ENCODE results near the gene SFTPD.
"Not testable (repeated sequence)": the region's sequence is repeated elsewhere in the genome, so short reads cannot be mapped to it uniquely, and the experiment has no call there.

Gene SFTPD

DNA sequence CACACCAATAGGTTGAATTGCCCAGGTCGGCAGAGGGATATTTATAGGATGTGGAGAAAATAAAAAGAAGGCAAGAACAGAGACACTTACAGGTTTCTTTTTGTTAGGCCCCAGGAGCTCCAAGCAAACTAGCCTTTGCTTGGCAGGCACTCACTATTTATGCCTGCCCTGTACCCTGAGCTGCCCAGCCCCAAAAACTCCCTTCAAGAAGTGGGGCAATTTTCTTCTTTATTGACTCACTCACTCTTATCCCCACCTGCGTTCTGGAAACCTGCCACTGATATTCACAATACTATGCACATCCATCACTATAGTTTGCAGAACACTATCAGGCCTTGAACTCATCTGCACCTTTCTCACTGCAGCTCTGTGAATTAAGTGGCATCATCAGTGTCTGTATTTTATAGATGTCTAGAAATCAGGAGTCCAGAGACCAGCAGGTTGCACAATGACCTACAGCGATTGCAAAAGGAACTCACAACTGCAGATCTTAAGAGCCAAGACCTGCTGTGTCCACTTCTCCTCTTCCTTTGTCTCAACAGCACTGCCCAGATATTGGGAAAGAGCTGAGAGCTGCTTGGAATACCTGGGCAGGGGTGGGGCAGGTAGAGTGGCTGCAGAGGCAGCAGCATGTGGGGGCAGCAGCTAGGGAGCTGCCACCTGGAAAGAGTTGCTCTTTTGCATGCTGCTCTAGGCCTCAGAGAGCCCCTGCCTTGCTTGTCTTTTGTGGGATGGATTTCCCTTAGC lies at the start of gene SFTPD:
SFTPD (minus strand) TSS at position 130 of the 747 bp plus-strand sequence. CDS start 2,446 bp downstream, outside the sequence.
- TF ChIP-seq SUZ12 (IDR thresholded peaks at IDR 0.05; ENCODE audit: extremely low read depth, insufficient read depth, insufficient read length) (no peak), YY1 (IDR thresholded peaks at IDR 0.05; ENCODE audit: insufficient read depth, insufficient read length) (no peak), ZNF274 (IDR thresholded peaks at IDR 0.05; ENCODE audit: low read depth, low read length) (no peak)

DNA sequence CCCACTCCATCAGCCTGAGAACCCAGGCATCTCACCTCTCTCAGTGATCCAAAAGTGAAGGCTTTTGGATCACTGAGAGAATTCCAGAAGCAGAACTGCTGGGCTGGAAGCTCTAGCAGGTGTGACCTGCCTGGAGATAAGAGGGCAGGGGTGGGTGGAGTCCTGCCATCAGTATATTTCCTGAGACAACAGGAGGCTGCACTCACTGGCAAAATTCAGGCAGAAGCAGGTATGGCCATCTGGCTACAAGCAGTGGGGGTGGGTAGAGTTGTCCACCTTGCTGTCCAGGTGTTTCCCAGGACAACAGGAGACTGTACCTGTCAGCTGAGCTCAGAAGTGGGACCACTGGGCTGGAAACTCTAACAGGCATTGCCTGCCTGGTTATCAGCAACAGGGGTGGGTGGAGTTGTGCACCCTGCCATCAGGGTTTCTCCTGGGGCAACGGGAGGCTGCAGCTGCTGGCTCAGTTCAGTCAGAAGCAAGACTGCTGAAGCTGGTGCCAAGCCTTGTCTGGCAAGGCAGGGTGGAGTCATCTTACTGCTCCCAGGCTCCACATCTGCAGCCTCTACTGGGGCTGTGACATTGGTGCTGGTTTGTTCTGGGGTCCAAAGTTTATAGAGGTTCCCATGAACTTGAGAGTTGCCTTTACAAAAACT lies 47.2 kb upstream of the SFTPD start:
- no peak for DNase-seq (ENCODE audit: low read depth, low spot score)
- TF ChIP-seq ZNF274 (IDR thresholded peaks at IDR 0.05; ENCODE audit: low read depth, low read length) (no peak), SUZ12 (IDR thresholded peaks at IDR 0.05; ENCODE audit: extremely low read depth, insufficient read depth, insufficient read length) (no peak), YY1 (IDR thresholded peaks at IDR 0.05; ENCODE audit: insufficient read depth, insufficient read length) (no peak)
- no peak overlapping the region for H3K4me3 ChIP-seq (ENCODE audit: insufficient read length, low read depth)
- no peak overlapping the region for H3K9ac ChIP-seq (ENCODE audit: insufficient read length, low read depth)
- H3K4me1 ChIP-seq (ENCODE audit: insufficient read depth, insufficient read length) = no peaks in the 10 kb centered on the region
- no peaks in the 10 kb centered on the region for H3K27me3 ChIP-seq (ENCODE audit: insufficient read depth, insufficient read length)
- no peaks in the 10 kb centered on the region for H3K36me3 ChIP-seq (ENCODE audit: insufficient read depth, insufficient read length, low read length)
- H3K9me3 ChIP-seq (ENCODE audit: insufficient read depth, low read length) = no peaks in the 10 kb centered on the region

More for the DNA sequence above, at the start of gene SFTPD:
- Histone ChIP-seq H3K36me3 (ENCODE audit: insufficient read depth, insufficient read length, low read length) (no peaks in the 10 kb centered on the region), H3K9me3 (ENCODE audit: insufficient read depth, low read length) (peaks cover 23% of the 10 kb centered on the region), H3K4me3 (ENCODE audit: insufficient read length, low read depth) (no peak within 1 kb of the TSS), H3K4me1 (ENCODE audit: insufficient read depth, insufficient read length) (no peaks in the 10 kb centered on the region), H3K27me3 (ENCODE audit: insufficient read depth, insufficient read length) (peaks cover 5% of the 10 kb centered on the region), H3K9ac (ENCODE audit: insufficient read length, low read depth) (no peak within 1 kb of the TSS)
- DNase-seq (ENCODE audit: low read depth, low spot score) = no peak

DNA sequence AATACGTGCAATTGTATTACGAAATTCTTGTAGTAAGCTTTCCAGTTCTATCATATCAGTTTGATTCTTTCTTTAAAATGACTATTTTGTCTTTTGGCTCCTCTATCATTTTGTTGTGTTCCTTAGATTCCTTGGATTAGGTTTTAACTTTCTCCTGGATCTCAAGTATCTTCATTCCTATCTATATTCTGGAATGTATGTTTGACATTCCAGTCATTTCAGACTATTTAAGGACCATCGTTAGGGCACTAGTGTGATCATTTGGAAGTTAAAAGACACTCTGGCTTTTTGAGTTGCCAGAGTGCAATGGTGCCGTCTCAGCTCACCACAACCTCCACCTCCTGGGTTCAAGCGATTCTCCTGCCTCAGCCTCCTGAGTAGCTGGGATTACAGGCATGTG lies 45.7 kb upstream of the SFTPD start:
- no peaks in the 10 kb centered on the region for H3K27me3 ChIP-seq (ENCODE audit: insufficient read depth, insufficient read length)
- peaks cover 7% of the 10 kb centered on the region; the same call in 1 of the 2 replicates for H3K9me3 ChIP-seq (ENCODE audit: insufficient read depth, low read length)
- no peaks in the 10 kb centered on the region for H3K36me3 ChIP-seq (ENCODE audit: insufficient read depth, insufficient read length, low read length)
- TF ChIP-seq ZNF274 (IDR thresholded peaks at IDR 0.05; ENCODE audit: low read depth, low read length) (no peak), YY1 (IDR thresholded peaks at IDR 0.05; ENCODE audit: insufficient read depth, insufficient read length) (no peak), SUZ12 (IDR thresholded peaks at IDR 0.05; ENCODE audit: extremely low read depth, insufficient read depth, insufficient read length) (no peak)
- H3K4me1 ChIP-seq (ENCODE audit: insufficient read depth, insufficient read length) = no peaks in the 10 kb centered on the region
- no peak overlapping the region for H3K4me3 ChIP-seq (ENCODE audit: insufficient read length, low read depth)
- no peak for DNase-seq (ENCODE audit: low read depth, low spot score)
- no peak overlapping the region for H3K9ac ChIP-seq (ENCODE audit: insufficient read length, low read depth)

DNA sequence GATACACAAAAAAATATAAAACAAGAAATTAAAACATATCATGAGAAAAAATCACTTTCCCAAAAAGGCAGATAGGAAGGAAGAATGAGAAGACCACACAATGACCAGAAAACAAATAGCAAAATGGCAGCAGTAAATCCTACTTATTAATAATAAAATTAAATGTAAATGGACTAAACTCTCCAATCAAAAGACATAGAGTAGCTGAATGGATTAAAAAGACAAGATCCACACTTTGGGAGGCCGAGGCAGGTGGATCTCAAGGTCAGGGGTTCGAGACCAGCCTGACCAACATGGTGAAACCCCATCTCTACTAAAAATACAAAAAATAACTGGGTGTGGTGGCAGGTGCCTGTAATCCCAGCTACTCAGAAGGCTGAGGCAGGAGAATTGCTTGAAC lies 39.3 kb upstream of the SFTPD start:
- DNase-seq (ENCODE audit: low read depth, low spot score) = not testable (repeated sequence)

GRCh38 chr10:79986661-79987060 lies 37.8 kb upstream of the SFTPD start:
- not testable (repeated sequence) for DNase-seq (ENCODE audit: low read depth, low spot score); H3K4me3 ChIP-seq (ENCODE audit: insufficient read length, low read depth); H3K9ac ChIP-seq (ENCODE audit: insufficient read length, low read depth); H3K36me3 ChIP-seq (ENCODE audit: insufficient read depth, insufficient read length, low read length); H3K4me1 ChIP-seq (ENCODE audit: insufficient read depth, insufficient read length); H3K9me3 ChIP-seq (ENCODE audit: insufficient read depth, low read length)
- peaks cover 16% of the 10 kb centered on the region for H3K27me3 ChIP-seq (ENCODE audit: insufficient read depth, insufficient read length)

More for the DNA sequence above, 39.3 kb upstream of the SFTPD start:
- H3K4me1 ChIP-seq (ENCODE audit: insufficient read depth, insufficient read length); H3K27me3 ChIP-seq (ENCODE audit: insufficient read depth, insufficient read length); H3K4me3 ChIP-seq (ENCODE audit: insufficient read length, low read depth); H3K9ac ChIP-seq (ENCODE audit: insufficient read length, low read depth); H3K9me3 ChIP-seq (ENCODE audit: insufficient read depth, low read length); H3K36me3 ChIP-seq (ENCODE audit: insufficient read depth, insufficient read length, low read length): not testable (repeated sequence)

GRCh38 chr10:79985481-79986072 lies 36.7 kb upstream of the SFTPD start:
- Histone ChIP-seq H3K9ac (ENCODE audit: insufficient read length, low read depth) (no peak overlapping the region), H3K9me3 (ENCODE audit: insufficient read depth, low read length) (peaks cover 5% of the 10 kb centered on the region; the same call in 1 of the 2 replicates), H3K4me3 (ENCODE audit: insufficient read length, low read depth) (no peak overlapping the region), H3K4me1 (ENCODE audit: insufficient read depth, insufficient read length) (no peaks in the 10 kb centered on the region), H3K36me3 (ENCODE audit: insufficient read depth, insufficient read length, low read length) (no peaks in the 10 kb centered on the region), H3K27me3 (ENCODE audit: insufficient read depth, insufficient read length) (peaks cover 20% of the 10 kb centered on the region)
- TF ChIP-seq SUZ12 (IDR thresholded peaks at IDR 0.05; ENCODE audit: extremely low read depth, insufficient read depth, insufficient read length) = no peak
- no peak for TF ChIP-seq ZNF274 (IDR thresholded peaks at IDR 0.05; ENCODE audit: low read depth, low read length)
- no peak for TF ChIP-seq YY1 (IDR thresholded peaks at IDR 0.05; ENCODE audit: insufficient read depth, insufficient read length)
- DNase-seq (ENCODE audit: low read depth, low spot score) = no peak

- Histone ChIP-seq H3K27me3 (ENCODE audit: insufficient read depth, insufficient read length) (peaks cover 24% of the 10 kb centered on the region), H3K4me1 (ENCODE audit: insufficient read depth, insufficient read length) (no peaks in the 10 kb centered on the region), H3K4me3 (ENCODE audit: insufficient read length, low read depth) (no peak overlapping the region), H3K9me3 (ENCODE audit: insufficient read depth, low read length) (no peaks in the 10 kb centered on the region), H3K9ac (ENCODE audit: insufficient read length, low read depth) (no peak overlapping the region), H3K36me3 (ENCODE audit: insufficient read depth, insufficient read length, low read length) (no peaks in the 10 kb centered on the region)
- TF ChIP-seq SUZ12 (IDR thresholded peaks at IDR 0.05; ENCODE audit: extremely low read depth, insufficient read depth, insufficient read length) (no peak), YY1 (IDR thresholded peaks at IDR 0.05; ENCODE audit: insufficient read depth, insufficient read length) (no peak)
- no peak for DNase-seq (ENCODE audit: low read depth, low spot score)
Observed at GRCh38 chr10:79984851-79985250, 35.9 kb upstream of the SFTPD start.
